GM23338 (cell line): ENCODE data around the gene MYO1A. TPM values are rescaled to one million over a fixed set of nuclear protein-coding genes. Genes with fewer than 3 reads are reported as not detected.

ENCODE experiments used
- ATAC-seq: fragments of 200-7000 bp; cut with Tn5 transposase; 3 replicates; pipeline ENCODE4 v1.9.1; 2020
- DNase-seq: peaks from one replicate; pipeline ENCODE4 v3.0.0-alpha.2; 2015; ENCODE audit warnings: low spot score
- H2AFZ ChIP-seq: fragments of 200-600 bp; sonication (generic); 2 replicates; pipeline ENCODE4 v1.8.0; 2016; ENCODE audit warnings: antibody characterized with exemption, mild to moderate bottlenecking, moderate library complexity
- H3F3A ChIP-seq: fragments of 200-600 bp; sonication (generic); replicated peaks from 2 replicates; pipeline ENCODE4 v1.8.0; 2017; ENCODE audit warnings: antibody characterized with exemption, mixed run types, low read depth
- H3K27ac ChIP-seq: fragments of 200-600 bp; sonication (generic); 2 replicates; pipeline ENCODE4 v1.6.1; 2016; ENCODE audit warnings: low read depth
- H3K27me3 ChIP-seq: fragments of 200-600 bp; sonication (generic); 2 replicates; pipeline ENCODE4 v1.8.0; 2016; ENCODE audit warnings: mild to moderate bottlenecking, mixed run types, moderate library complexity; ENCODE audit not compliant: insufficient read depth
- H3K36me3 ChIP-seq: fragments of 200-600 bp; sonication (generic); 2 replicates; pipeline ENCODE4 v1.8.0; 2016; ENCODE audit warnings: mild to moderate bottlenecking; ENCODE audit not compliant: insufficient read depth
- H3K4me1 ChIP-seq: fragments of 200-600 bp; sonication (generic); 2 replicates; pipeline ENCODE4 v1.8.0; 2016; ENCODE audit warnings: mild to moderate bottlenecking, moderate library complexity; ENCODE audit not compliant: insufficient read depth
- H3K4me2 ChIP-seq: fragments of 200-600 bp; sonication (generic); 2 replicates; pipeline ENCODE4 v1.7.1; 2017; ENCODE audit warnings: mixed run types
- H3K4me3 ChIP-seq: fragments of 200-600 bp; sonication (generic); 2 replicates; pipeline ENCODE4 v1.6.1; 2016; ENCODE audit warnings: mixed run types
- H3K79me2 ChIP-seq: fragments of 200-600 bp; sonication (generic); replicated peaks from 2 replicates; pipeline ENCODE4 v1.8.0; 2017; ENCODE audit warnings: mild to moderate bottlenecking; ENCODE audit not compliant: insufficient read depth
- H3K9me2 ChIP-seq: fragments of 200-600 bp; sonication (generic); 2 replicates; pipeline ENCODE4 v1.8.0; 2017; ENCODE audit not compliant: insufficient read depth
- H4K20me1 ChIP-seq: fragments of 200-600 bp; sonication (generic); replicated peaks from 2 replicates; pipeline ENCODE4 v1.8.0; 2017; ENCODE audit warnings: mild to moderate bottlenecking; ENCODE audit not compliant: insufficient read depth
- H3K27ac Mint-ChIP-seq: 2 replicates; pipeline ENCODE4 v1.8.0; 2020; ENCODE audit warnings: inconsistent platforms, mild to moderate bottlenecking, moderate library complexity, mixed read lengths
- H3K27me3 Mint-ChIP-seq: 3 replicates; pipeline ENCODE4 v1.8.0; 2022; ENCODE audit warnings: low read depth, mild to moderate bottlenecking, moderate library complexity, mixed read lengths, inconsistent platforms; ENCODE audit not compliant: insufficient read depth, poor library complexity
- H3K36me3 Mint-ChIP-seq: 3 replicates; pipeline ENCODE4 v1.8.0; 2021; ENCODE audit warnings: low read depth, mild to moderate bottlenecking, inconsistent platforms, moderate library complexity, mixed read lengths
- H3K4me1 Mint-ChIP-seq: 3 replicates; pipeline ENCODE4 v1.8.0; 2020; ENCODE audit warnings: mild to moderate bottlenecking, inconsistent platforms, mixed read lengths
- H3K4me3 Mint-ChIP-seq: 3 replicates; pipeline ENCODE4 v1.8.0; 2021; ENCODE audit warnings: moderate library complexity, mild to moderate bottlenecking, inconsistent platforms, mixed read lengths
- H3K9me3 Mint-ChIP-seq: 3 replicates; pipeline ENCODE4 v1.8.0; 2020; ENCODE audit warnings: moderate library complexity, mild to moderate bottlenecking, inconsistent platforms, mixed read lengths
- CREB1 ChIP-seq: fragments of 250-450 bp; sonication (Bioruptor Pico); IDR thresholded peaks from 2 replicates; pipeline ENCODE4 v1.5.0; 2020; ENCODE audit warnings: low read depth, mild to moderate bottlenecking, moderate library complexity
- EZH2phosphoT487 ChIP-seq: fragments of 200-600 bp; sonication (generic); IDR thresholded peaks from one replicate; pipeline ENCODE4 v1.8.1; 2018; ENCODE audit warnings: antibody characterized with exemption; ENCODE audit not compliant: unreplicated experiment
- JUNB ChIP-seq: IDR thresholded peaks from one replicate; pipeline ENCODE4 v1.6.1; 2016; ENCODE audit warnings: antibody characterized with exemption; ENCODE audit not compliant: unreplicated experiment
- POLR2AphosphoS5 ChIP-seq: IDR thresholded peaks from 2 replicates; pipeline ENCODE4 v1.6.1; 2016; ENCODE audit warnings: antibody characterized with exemption, low read depth
- STAT1 ChIP-seq: IDR thresholded peaks from one replicate; pipeline ENCODE4 v1.6.1; 2016; ENCODE audit warnings: antibody characterized with exemption; ENCODE audit not compliant: unreplicated experiment
- ZNF114 ChIP-seq: fragments of 250-450 bp; sonication (Bioruptor Pico); IDR thresholded peaks from 2 replicates; pipeline ENCODE4 v1.5.0; 2020; ENCODE audit warnings: mild to moderate bottlenecking, moderate library complexity
- ZNF331 ChIP-seq: fragments of 250-450 bp; sonication (Bioruptor Pico); IDR thresholded peaks from 2 replicates; pipeline ENCODE4 v1.5.0; 2020; ENCODE audit warnings: low read depth, mild to moderate bottlenecking, moderate library complexity
- polyA plus RNA-seq: library from polyadenylated mRNA; unstranded; fragments of >200 nt; fragmentation: Nextera tagmentation; extraction: Ambion mirVana; gene quantifications from 2 replicates; pipeline ENCODE4 v1.2.1, GENCODE V29; 2016
- total RNA-seq: library from RNA; depleted of rRNA; stranded (reverse); fragments of >200 nt; shearing (Covaris generic); gene quantifications from 2 replicates; pipeline ENCODE4 v1.2.3, GENCODE V29; 2014
- TF ChIP-seq, protein P1 (sequence below), 2 experiments: fragments of 200-600 bp in 1 of 2; sonication (generic) in 1 of 2; conservative IDR thresholded peaks; 2 replicates each; pipeline versions ENCODE4 v1.5.1 to v1.6.1; 2016 to 2017; ENCODE audit warnings: antibody characterized with exemption in 2 of 2, low read depth in 2 of 2, mild to moderate bottlenecking in 2 of 2, moderate library complexity in 1 of 2

Gene MYO1A
- total and polyA plus RNA-seq, 2 experiments from 2014 or later: not detected

DNA sequence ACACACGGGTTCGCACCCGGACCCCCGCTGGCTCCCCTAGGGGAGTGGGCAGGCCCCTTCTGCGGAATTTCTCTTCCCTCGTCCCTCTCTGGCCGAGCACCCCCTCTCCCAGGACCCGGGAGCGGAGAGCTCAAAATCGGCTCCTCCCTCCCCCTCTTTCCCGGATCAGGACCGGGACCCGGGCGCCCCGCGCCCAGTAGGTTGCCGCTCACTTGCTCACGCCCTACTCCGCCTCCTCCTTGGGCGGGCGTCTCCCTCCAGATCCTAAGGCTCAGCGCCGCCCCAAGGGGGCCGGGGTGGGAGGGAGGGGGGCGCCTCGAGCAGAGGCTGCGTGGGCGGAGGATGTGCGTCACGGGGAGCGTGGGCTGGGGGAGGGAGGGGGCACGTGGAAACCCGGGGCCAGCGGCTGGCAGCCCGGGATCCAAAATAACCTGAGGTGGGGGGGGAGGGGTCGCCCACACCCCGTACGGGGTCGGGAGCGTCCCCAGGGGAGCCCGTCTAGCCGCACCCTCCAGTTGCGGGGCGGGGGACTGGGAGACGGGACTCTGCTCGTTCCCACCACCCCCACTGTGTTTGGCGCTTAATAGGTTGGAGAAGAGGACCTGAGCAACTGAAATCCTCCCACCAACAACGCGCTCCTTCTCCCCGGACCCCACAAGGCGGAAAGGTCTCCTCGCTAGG, 37.2 kb upstream of the MYO1A start (continued):
- no peak for TF ChIP-seq EZH2phosphoT487
- TF ChIP-seq ZNF331 (CRISPR knock-in tag): no peak
- TF ChIP-seq POLR2AphosphoS5: no peak
- TF ChIP-seq ZNF114 (CRISPR knock-in tag): no peak
- no peak for TF ChIP-seq CREB1 (CRISPR knock-in tag)
- TF ChIP-seq, protein P1, sequence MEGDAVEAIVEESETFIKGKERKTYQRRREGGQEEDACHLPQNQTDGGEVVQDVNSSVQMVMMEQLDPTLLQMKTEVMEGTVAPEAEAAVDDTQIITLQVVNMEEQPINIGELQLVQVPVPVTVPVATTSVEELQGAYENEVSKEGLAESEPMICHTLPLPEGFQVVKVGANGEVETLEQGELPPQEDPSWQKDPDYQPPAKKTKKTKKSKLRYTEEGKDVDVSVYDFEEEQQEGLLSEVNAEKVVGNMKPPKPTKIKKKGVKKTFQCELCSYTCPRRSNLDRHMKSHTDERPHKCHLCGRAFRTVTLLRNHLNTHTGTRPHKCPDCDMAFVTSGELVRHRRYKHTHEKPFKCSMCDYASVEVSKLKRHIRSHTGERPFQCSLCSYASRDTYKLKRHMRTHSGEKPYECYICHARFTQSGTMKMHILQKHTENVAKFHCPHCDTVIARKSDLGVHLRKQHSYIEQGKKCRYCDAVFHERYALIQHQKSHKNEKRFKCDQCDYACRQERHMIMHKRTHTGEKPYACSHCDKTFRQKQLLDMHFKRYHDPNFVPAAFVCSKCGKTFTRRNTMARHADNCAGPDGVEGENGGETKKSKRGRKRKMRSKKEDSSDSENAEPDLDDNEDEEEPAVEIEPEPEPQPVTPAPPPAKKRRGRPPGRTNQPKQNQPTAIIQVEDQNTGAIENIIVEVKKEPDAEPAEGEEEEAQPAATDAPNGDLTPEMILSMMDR (conservative IDR thresholded peaks at IDR 0.05; ENCODE audit: low read depth in 2 of 2): no peak

DNA sequence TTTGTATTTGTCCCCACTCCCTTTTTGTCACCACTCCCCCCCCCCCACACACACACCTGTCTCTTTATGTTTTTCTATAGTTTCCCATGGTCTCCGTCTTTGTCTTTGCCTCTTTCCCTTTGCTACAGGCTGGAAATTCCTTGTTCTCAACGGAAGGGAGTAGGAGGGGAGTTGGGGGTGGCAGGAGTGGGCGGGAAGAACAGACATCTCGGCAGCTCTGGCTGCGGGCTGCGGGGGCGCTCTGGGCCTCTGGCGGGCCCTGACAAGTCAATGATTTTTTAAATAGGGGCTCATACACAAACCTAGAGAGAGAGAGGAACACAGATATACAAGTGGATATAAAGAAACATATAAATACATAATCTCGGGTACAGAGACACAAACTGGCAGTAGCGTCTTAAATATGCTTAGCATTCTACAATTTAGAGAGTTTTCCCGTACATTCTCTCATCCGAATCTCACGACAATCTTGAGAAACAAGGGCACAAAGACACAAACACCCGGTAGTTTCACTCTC, 36.6 kb upstream of the MYO1A start:
- TF ChIP-seq JUNB (no peak), POLR2AphosphoS5 (peak; percentile 59), CREB1 (CRISPR knock-in tag) (no peak), STAT1 (no peak)
- TF ChIP-seq, protein P1 (conservative IDR thresholded peaks at IDR 0.05; ENCODE audit: low read depth in 2 of 2): peak; percentile 48 to 52
- Mint-ChIP-seq H3K36me3 (peaks cover 10% of the 10 kb centered on the region), H3K27me3 (peaks cover 18% of the 10 kb centered on the region), H3K27ac (peak overlapping the region; percentile 88), H3K9me3 (no peaks in the 10 kb centered on the region), H3K4me3 (peak overlapping the region; percentile 78), H3K4me1 (peaks cover 25% of the 10 kb centered on the region)
- Histone ChIP-seq H3K27ac (peak overlapping the region; percentile 88), H3K9me2 (no peaks in the 10 kb centered on the region), H3K4me2 (peak overlapping the region; percentile 100), H3K79me2 (peaks cover 8% of the 10 kb centered on the region; the same call in 1 of the 2 replicates), H3K4me1 (peaks cover 10% of the 10 kb centered on the region), H3F3A (peaks cover 9% of the 10 kb centered on the region; the same call in 1 of the 2 replicates), H2AFZ (0 out of 2 replicates have a peak overlapping the region, but pooled peaks have one; percentile 52), H3K27me3 (no peaks in the 10 kb centered on the region), H3K36me3 (no peaks in the 10 kb centered on the region), H4K20me1 (no peaks in the 10 kb centered on the region; the same call in 1 of the 2 replicates), H3K4me3 (peak overlapping the region; percentile 77)
- DNase-seq (peak; percentile 90), ATAC-seq (peak; percentile 37)
